Ovary (tissue), 3 donors: ENCODE results near the gene SOS2.

Source experiments
- EP300 ChIP-seq: sonication (generic); formaldehyde crosslinking; IDR thresholded peaks from one replicate; pipeline ENCODE4 v1.6.1; 2017; ENCODE audit warnings: antibody characterized with exemption
- POLR2A ChIP-seq: fragments of 450-650 bp; IDR thresholded peaks from one replicate; pipeline ENCODE4 v1.6.1; 2017; ENCODE audit warnings: antibody characterized with exemption, mild to moderate bottlenecking, moderate library complexity
- TF ChIP-seq, protein P1 (sequence below), 3 donors: fragments of 450-650 bp in 2 of 3; fragments of 200-600 bp in 1 of 3; IDR thresholded peaks; one replicate each; pipeline versions ENCODE4 v1.5.1 to v1.8.0; 2016 to 2022; ENCODE audit warnings: antibody characterized with exemption in 3 of 3, mild to moderate bottlenecking in 1 of 3
- donor health status: DM: no; HTN: no; CAD: no.

DNA sequence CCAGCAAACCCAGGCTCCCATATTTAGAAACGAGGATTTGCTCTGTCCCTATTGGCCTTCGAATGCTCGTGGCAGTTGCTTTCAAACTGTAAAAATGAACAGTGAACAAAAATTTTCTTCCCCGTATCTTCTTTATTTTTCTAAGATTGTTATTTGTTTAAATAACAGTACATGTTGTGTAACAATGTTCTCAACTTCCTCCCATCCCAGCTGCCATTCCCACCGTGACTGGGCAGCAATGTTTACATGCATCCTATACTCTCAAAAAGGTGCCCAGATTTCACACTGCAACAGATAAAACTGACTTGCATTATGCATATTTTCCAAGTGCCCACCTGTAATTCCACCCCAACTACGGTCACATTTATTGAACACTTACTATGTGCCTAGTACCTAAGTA is 127.8 kb downstream of the SOS2 start:
- TF ChIP-seq, protein P1, sequence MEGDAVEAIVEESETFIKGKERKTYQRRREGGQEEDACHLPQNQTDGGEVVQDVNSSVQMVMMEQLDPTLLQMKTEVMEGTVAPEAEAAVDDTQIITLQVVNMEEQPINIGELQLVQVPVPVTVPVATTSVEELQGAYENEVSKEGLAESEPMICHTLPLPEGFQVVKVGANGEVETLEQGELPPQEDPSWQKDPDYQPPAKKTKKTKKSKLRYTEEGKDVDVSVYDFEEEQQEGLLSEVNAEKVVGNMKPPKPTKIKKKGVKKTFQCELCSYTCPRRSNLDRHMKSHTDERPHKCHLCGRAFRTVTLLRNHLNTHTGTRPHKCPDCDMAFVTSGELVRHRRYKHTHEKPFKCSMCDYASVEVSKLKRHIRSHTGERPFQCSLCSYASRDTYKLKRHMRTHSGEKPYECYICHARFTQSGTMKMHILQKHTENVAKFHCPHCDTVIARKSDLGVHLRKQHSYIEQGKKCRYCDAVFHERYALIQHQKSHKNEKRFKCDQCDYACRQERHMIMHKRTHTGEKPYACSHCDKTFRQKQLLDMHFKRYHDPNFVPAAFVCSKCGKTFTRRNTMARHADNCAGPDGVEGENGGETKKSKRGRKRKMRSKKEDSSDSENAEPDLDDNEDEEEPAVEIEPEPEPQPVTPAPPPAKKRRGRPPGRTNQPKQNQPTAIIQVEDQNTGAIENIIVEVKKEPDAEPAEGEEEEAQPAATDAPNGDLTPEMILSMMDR (IDR thresholded peaks at IDR 0.05), result no peak
- no peak for TF ChIP-seq EP300
- TF ChIP-seq POLR2A, result no peak
